HuH-7.5 (cell line): Measurements from ENCODE around the gene GSC.
"Not testable (repeated sequence)": the region's sequence is repeated elsewhere in the genome, so short reads cannot be mapped to it uniquely, and the experiment has no call there.

Experiments
- DNase-seq: peaks from one replicate; pipeline ENCODE4 v3.0.0; 2011; ENCODE audit warnings: low spot score

GSC gene

GRCh38 chr14:94769391-94770250 lies at the start of gene GSC:
Gene GSC (minus strand): TSS chr14:94770113. CDS start chr14:94770015, 98 bp downstream.
- DNase-seq = no peak

- DNase-seq = no peak
These were observed 49.6 kb upstream of the GSC start for GRCh38 chr14:94819531-94819930.

- DNase-seq = no peak
These were observed 46.2 kb upstream of the GSC start for GRCh38 chr14:94816113-94816512.

GRCh38 chr14:94805680-94806288 lies 35.9 kb upstream of the GSC start:
- DNase-seq = no peak

- DNase-seq = no peak
These were observed 31.3 kb upstream of the GSC start for GRCh38 chr14:94801225-94801624.

GRCh38 chr14:94800764-94801163 lies 30.9 kb upstream of the GSC start:
- not testable (repeated sequence) for DNase-seq

- no peak for DNase-seq
These were observed 28.0 kb upstream of the GSC start for GRCh38 chr14:94797887-94798286.

- DNase-seq = no peak
These were observed 26.4 kb upstream of the GSC start for GRCh38 chr14:94796278-94796677.

- DNase-seq = no peak
These were observed 25.5 kb upstream of the GSC start for GRCh38 chr14:94795372-94795771.

GRCh38 chr14:94793901-94794300 lies 24.0 kb upstream of the GSC start:
- DNase-seq = no peak

GRCh38 chr14:94787655-94788054 lies 17.7 kb upstream of the GSC start:
- no peak for DNase-seq

- no peak for DNase-seq
These were observed 17.2 kb upstream of the GSC start for GRCh38 chr14:94787092-94787491.

GRCh38 chr14:94780536-94781399 lies 10.9 kb upstream of the GSC start:
- no peak for DNase-seq

GRCh38 chr14:94779713-94780112 lies 9.8 kb upstream of the GSC start:
- no peak for DNase-seq

GRCh38 chr14:94775871-94776210 lies 5.9 kb upstream of the GSC start:
- DNase-seq = no peak

GRCh38 chr14:94775091-94775870 lies 5.4 kb upstream of the GSC start:
- DNase-seq = no peak

GRCh38 chr14:94774344-94775090 lies 4.6 kb upstream of the GSC start:
- DNase-seq = no peak

- no peak for DNase-seq
These were observed 3.9 kb upstream of the GSC start for GRCh38 chr14:94773655-94774343.

- DNase-seq = no peak
These were observed 3.2 kb upstream of the GSC start for GRCh38 chr14:94773061-94773648.

- no peak for DNase-seq
These were observed 2.6 kb upstream of the GSC start for GRCh38 chr14:94772548-94772947.
